GM06990 (cell line): ENCODE data around the gene TCTN2.

ENCODE experiments used
- DNase-seq: peaks from one replicate; pipeline ENCODE4 v3.0.0-alpha.2; 2011; ENCODE audit not compliant: insufficient read length; ENCODE audit errors: extremely low read depth
- H3K27me3 ChIP-seq: replicated peaks from 2 replicates; pipeline ENCODE4 v1.6.0; 2011; ENCODE audit warnings: low read length; ENCODE audit not compliant: control insufficient read depth, insufficient read depth
- H3K36me3 ChIP-seq: 2 replicates; pipeline ENCODE4 v1.5.1; 2011; ENCODE audit warnings: low read length; ENCODE audit not compliant: control insufficient read depth, insufficient read depth
- H3K4me3 ChIP-seq: replicated peaks from 2 replicates; pipeline ENCODE4 v1.5.1; 2011; ENCODE audit warnings: low read depth, mild to moderate bottlenecking, control low read depth, low read length
- TF ChIP-seq, protein P1 (sequence below): IDR thresholded peaks from 2 replicates; pipeline ENCODE4 v1.5.1; 2011; ENCODE audit warnings: low read length, control low read depth, mild to moderate bottlenecking, inconsistent platforms; ENCODE audit not compliant: insufficient read depth, poor library complexity, severe bottlenecking

Gene TCTN2

DNA sequence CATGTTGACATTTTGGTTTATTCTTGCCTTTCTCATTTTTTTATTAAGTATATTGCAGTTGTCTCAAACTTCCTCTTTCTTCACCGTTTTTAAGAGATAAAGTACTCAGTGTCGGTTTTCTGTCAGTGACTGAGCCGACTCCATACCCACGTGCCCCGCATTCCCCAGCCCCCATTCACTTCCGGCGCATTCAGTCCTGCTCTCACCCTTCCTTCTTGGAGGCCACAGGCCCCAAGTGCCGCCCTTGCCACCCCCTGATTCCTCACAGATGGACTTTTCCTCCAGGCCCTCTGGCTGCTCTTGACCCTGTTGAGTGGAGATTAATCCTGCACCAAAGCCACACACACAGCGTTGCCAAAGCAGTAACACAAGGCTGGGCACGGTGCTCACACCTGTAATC, 72.1 kb downstream of the TCTN2 start:
- Histone ChIP-seq H3K27me3 (no peaks in the 10 kb centered on the region), H3K36me3 (peaks cover 22% of the 10 kb centered on the region), H3K4me3 (no peak overlapping the region)
- no peak for DNase-seq
- TF ChIP-seq, protein P1, sequence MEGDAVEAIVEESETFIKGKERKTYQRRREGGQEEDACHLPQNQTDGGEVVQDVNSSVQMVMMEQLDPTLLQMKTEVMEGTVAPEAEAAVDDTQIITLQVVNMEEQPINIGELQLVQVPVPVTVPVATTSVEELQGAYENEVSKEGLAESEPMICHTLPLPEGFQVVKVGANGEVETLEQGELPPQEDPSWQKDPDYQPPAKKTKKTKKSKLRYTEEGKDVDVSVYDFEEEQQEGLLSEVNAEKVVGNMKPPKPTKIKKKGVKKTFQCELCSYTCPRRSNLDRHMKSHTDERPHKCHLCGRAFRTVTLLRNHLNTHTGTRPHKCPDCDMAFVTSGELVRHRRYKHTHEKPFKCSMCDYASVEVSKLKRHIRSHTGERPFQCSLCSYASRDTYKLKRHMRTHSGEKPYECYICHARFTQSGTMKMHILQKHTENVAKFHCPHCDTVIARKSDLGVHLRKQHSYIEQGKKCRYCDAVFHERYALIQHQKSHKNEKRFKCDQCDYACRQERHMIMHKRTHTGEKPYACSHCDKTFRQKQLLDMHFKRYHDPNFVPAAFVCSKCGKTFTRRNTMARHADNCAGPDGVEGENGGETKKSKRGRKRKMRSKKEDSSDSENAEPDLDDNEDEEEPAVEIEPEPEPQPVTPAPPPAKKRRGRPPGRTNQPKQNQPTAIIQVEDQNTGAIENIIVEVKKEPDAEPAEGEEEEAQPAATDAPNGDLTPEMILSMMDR = no peak

DNA sequence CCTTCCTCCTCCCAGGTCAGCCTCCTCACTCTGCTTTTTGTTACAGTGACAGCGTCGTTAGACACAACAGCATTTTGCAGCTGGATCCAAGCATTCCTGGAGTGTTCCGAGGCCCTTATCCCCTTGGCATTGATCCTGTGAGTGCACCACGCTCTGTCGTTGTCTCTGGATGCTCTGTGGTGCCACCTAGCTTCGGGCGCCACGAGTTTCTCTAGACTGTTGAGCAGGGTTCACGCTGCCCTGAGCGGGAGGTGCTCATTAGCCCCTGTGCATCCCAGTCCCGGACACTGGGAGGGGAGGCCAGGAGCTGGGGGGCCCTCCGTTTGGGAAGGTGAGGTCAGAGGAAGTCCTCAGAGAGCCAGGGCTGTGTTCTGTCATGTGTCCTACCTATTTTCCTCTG, 73.9 kb downstream of the TCTN2 start:
- TF ChIP-seq, protein P1 = peak; percentile 3
- peaks cover 27% of the 10 kb centered on the region for H3K36me3 ChIP-seq
- DNase-seq = no peak
- no peak overlapping the region for H3K4me3 ChIP-seq
- no peaks in the 10 kb centered on the region for H3K27me3 ChIP-seq

DNA sequence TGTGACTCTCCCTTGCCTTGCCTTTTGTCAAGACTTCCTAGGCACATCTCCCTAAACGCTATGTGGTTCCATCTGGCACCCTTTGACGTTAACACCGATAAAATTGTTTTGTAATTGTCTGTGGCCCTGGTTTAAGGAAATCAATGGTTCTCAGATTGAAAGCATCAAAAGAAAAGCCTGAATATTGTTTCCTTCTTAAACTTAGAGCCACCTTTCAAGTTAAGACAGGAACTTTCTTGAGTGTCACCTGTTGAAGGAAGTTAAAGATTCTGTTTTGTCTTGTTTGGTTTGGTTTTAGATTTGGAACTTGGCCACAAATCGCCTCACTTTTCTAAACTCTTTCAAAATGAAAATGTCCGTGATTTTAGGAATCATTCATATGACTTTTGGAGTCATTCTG, 76.4 kb downstream of the TCTN2 start:
- no peak for DNase-seq
- Histone ChIP-seq H3K27me3 (no peaks in the 10 kb centered on the region), H3K36me3 (peaks cover 30% of the 10 kb centered on the region), H3K4me3 (no peak overlapping the region)
- TF ChIP-seq, protein P1 = no peak

GRCh38 chr12:123748161-123748560, 77.2 kb downstream of the TCTN2 start:
- no peak overlapping the region for H3K4me3 ChIP-seq
- TF ChIP-seq, protein P1 = no peak
- no peaks in the 10 kb centered on the region for H3K27me3 ChIP-seq
- no peak for DNase-seq
- H3K36me3 ChIP-seq = peaks cover 32% of the 10 kb centered on the region

GRCh38 chr12:123748661-123749060, 77.7 kb downstream of the TCTN2 start:
- H3K27me3 ChIP-seq = no peaks in the 10 kb centered on the region
- H3K36me3 ChIP-seq = peaks cover 36% of the 10 kb centered on the region
- TF ChIP-seq, protein P1 = no peak
- no peak overlapping the region for H3K4me3 ChIP-seq
- no peak for DNase-seq

DNA sequence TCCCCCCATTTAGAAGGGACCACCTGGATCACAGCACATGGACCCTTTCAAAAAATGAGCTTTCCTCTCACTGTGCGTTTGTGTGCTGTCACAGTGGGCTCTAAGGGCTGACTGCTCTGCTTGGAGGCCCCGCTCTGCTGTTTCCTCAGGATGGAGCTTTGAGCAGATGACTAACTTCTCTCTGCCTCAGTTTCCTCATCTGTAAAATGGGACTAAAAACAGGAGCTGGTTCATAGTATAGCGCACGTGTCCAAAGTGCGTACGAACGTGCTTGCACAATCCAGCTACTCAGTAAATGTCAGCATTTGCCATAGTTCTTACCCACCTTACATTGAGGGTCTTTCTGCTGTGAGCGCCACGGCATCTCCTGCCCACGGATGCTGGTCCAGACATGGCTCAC, 78.4 kb downstream of the TCTN2 start:
- H3K4me3 ChIP-seq = no peak overlapping the region
- H3K36me3 ChIP-seq = peaks cover 33% of the 10 kb centered on the region
- no peak for DNase-seq
- no peaks in the 10 kb centered on the region for H3K27me3 ChIP-seq
- TF ChIP-seq, protein P1 = no peak
